Cardiac muscle cell (in vitro differentiated cells and primary cell): ENCODE data around the gene MAP2K7. TPM values are rescaled to one million over a fixed set of nuclear protein-coding genes. Genes with fewer than 3 reads are reported as not detected.
A peak's percentile ranks its signal among the peaks of the same experiment; 100 is the strongest.
"Not testable (repeated sequence)": the region's sequence is repeated elsewhere in the genome, so short reads cannot be mapped to it uniquely, and the experiment has no call there.

ENCODE experiments used
- DNase-seq, 2 donors: peaks; one replicate each; pipeline versions ENCODE4 v3.0.0 to v3.0.0-alpha.2; 2010 to 2017; ENCODE audit warnings: low read depth in 1 of 2, low spot score in 1 of 2
- H3K27ac ChIP-seq: fragments of 200-600 bp; sonication (generic); 2 replicates; pipeline ENCODE4 v1.5.1; 2016
- H3K27me3 ChIP-seq: fragments of 200-600 bp; sonication (generic); 2 replicates; pipeline ENCODE4 v1.6.0; 2016; ENCODE audit warnings: control low read depth
- H3K36me3 ChIP-seq: fragments of 200-600 bp; sonication (generic); 2 replicates; pipeline ENCODE4 v1.5.1; 2016; ENCODE audit warnings: control low read depth
- H3K4me1 ChIP-seq: fragments of 200-600 bp; sonication (generic); 2 replicates; pipeline ENCODE4 v1.8.1; 2017; ENCODE audit warnings: low read depth, mild to moderate bottlenecking, mixed run types
- H3K4me3 ChIP-seq: fragments of 200-600 bp; sonication (generic); 2 replicates; pipeline ENCODE4 v1.5.1; 2016; ENCODE audit warnings: mild to moderate bottlenecking
- H3K9me3 ChIP-seq: fragments of 200-600 bp; sonication (generic); 2 replicates; pipeline ENCODE4 v1.5.1; 2017; ENCODE audit warnings: low read depth, mild to moderate bottlenecking, control low read depth
- polyA plus RNA-seq: library from polyadenylated mRNA; unstranded; fragments of >200 nt; fragmentation: Nextera tagmentation; extraction: Ambion mirVana; gene quantifications from 2 replicates; pipeline ENCODE4 v1.2.1, GENCODE V29; 2016
- total RNA-seq: library from RNA; depleted of rRNA; stranded (reverse); fragments of >200 nt; gene quantifications from 2 replicates; pipeline ENCODE4 v1.2.3, GENCODE V29; 2016
- TF ChIP-seq, protein P1 (sequence below): IDR thresholded peaks from 2 replicates; pipeline ENCODE4 v1.5.1; 2012; ENCODE audit warnings: low read depth, mild to moderate bottlenecking, low read length

The MAP2K7 gene
- total and polyA plus RNA-seq, 2 experiments from 2014 or later: 12.4 to 24.1 TPM

DNA sequence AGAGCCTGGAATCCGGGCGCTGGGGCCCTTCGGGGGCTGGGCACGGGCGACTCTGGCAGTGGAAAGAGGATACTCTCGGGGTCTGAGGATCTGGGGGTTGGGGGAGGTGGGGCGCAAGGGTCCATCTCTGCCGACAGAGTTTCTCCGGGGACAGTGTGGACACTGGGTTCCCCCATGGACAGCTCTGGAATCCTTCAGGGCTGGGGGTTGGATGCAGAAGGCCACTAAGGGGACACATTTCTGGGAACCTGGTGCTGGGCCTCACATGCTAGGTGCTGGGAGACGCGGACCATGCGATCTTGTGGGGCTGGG lies 13.2 kb downstream of the MAP2K7 start:
- Histone ChIP-seq H3K27ac (no peak overlapping the region), H3K36me3 (peaks cover 7% of the 10 kb centered on the region), H3K4me1 (peaks cover 5% of the 10 kb centered on the region), H3K27me3 (peaks cover 51% of the 10 kb centered on the region), H3K9me3 (no peaks in the 10 kb centered on the region), H3K4me3 (peak overlapping the region; percentile 29)
- no peak for DNase-seq
- TF ChIP-seq, protein P1, sequence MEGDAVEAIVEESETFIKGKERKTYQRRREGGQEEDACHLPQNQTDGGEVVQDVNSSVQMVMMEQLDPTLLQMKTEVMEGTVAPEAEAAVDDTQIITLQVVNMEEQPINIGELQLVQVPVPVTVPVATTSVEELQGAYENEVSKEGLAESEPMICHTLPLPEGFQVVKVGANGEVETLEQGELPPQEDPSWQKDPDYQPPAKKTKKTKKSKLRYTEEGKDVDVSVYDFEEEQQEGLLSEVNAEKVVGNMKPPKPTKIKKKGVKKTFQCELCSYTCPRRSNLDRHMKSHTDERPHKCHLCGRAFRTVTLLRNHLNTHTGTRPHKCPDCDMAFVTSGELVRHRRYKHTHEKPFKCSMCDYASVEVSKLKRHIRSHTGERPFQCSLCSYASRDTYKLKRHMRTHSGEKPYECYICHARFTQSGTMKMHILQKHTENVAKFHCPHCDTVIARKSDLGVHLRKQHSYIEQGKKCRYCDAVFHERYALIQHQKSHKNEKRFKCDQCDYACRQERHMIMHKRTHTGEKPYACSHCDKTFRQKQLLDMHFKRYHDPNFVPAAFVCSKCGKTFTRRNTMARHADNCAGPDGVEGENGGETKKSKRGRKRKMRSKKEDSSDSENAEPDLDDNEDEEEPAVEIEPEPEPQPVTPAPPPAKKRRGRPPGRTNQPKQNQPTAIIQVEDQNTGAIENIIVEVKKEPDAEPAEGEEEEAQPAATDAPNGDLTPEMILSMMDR: no peak

- H3K4me3 ChIP-seq: peak overlapping the region; percentile 29
- TF ChIP-seq, protein P1: peak; percentile 67
- H3K27me3 ChIP-seq: peaks cover 51% of the 10 kb centered on the region
- peak; percentile 64 to 80 for DNase-seq
- no peak overlapping the region for H3K27ac ChIP-seq
- no peaks in the 10 kb centered on the region for H3K9me3 ChIP-seq
- peaks cover 1% of the 10 kb centered on the region for H3K36me3 ChIP-seq
- peaks cover 5% of the 10 kb centered on the region for H3K4me1 ChIP-seq
Observed at GRCh38 chr19:7917267-7918061, 13.8 kb downstream of the MAP2K7 start.

DNA sequence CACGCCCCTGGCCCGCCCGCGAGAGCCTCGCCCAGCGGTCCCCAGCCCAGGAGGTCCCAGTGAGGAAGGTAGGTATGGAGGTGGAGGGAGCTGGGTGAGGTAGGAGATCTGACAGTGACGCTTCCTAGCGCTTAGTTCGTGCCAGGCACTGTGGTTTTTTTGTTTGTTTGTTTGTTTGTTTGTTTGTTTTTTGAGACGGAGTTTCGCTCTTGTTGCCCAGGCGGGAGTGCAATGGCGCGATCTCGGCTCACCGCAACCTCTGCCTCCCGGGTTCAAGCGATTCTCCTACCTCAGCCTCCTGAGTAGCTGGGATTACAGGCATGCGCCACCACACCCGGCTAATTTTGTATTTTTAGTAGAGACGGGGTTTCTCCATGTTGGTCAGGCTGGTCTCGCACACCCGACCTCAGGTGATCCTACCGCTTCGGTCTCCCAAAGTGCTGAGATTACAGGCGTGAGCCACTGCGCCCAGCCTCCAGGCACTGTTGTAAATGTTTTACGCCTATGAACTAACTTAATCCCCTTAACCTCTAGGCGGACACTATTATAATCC lies 14.5 kb downstream of the MAP2K7 start:
- H3K4me1 ChIP-seq: not testable (repeated sequence)
- H3K4me3 ChIP-seq: peak overlapping the region; percentile 29
- H3K27me3 ChIP-seq: peaks cover 51% of the 10 kb centered on the region

DNA sequence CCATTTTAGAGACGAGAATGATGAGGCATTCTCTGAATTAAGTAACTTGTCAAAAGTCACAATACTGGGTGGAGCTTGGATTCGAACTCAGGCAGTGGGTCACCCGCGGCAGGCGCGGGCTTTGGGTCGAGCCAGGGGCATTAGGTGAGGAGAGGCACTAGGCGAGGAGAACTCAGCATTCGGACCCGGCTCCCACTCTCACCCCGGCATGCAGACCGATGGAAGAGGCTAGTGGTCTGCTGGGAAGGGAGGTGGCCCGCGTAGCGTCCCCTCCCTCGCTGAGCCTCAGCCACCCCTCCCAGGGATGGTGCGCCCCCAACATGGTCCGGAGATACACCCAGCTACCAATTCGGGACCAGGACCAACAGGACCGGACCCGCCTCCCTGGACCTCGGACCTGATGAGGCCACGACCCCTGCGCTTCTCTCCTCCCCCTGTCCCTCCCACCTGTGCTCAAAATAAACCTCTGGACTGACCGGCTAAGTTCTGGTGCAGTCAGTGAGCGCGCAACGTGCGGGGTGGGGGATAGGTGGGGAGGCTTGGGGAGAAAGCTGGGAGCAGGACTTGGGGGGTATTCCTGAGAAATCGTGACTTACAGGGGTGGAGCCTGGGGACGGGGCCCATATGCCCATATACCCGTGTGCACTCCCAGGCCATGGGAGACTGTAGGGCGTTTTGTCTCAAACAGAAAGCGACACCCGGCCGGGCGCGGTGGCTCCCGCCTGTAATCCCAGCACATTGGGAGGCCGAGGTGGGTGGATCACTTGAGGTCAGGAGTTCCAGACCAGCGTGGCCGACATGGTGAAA lies 15.1 kb downstream of the MAP2K7 start:
- DNase-seq: no peak
- TF ChIP-seq, protein P1: no peak
- Histone ChIP-seq H3K4me3 (no peak overlapping the region), H3K4me1 (peaks cover 5% of the 10 kb centered on the region), H3K36me3 (no peaks in the 10 kb centered on the region), H3K27me3 (peaks cover 50% of the 10 kb centered on the region), H3K9me3 (no peaks in the 10 kb centered on the region), H3K27ac (no peak overlapping the region)

More for the DNA sequence above, 14.5 kb downstream of the MAP2K7 start:
- H3K9me3 ChIP-seq, H3K27ac ChIP-seq, H3K36me3 ChIP-seq, DNase-seq: not testable (repeated sequence)

GRCh38 chr19:7919610-7920518 lies 16.2 kb downstream of the MAP2K7 start, which contains the start of gene SNAPC2:
TSS of gene SNAPC2 (plus strand) at chr19:7920338. CDS start at chr19:7920367, 29 bp downstream.
- H3K9me3 ChIP-seq: no peaks in the 10 kb centered on the region
- H3K36me3 ChIP-seq: no peaks in the 10 kb centered on the region
- peak; percentile 95 to 97 for DNase-seq
- H3K4me1 ChIP-seq: peaks cover 5% of the 10 kb centered on the region
- peak within 1 kb of the TSS; percentile 49 for H3K4me3 ChIP-seq
- peak within 1 kb of the TSS; percentile 73 for H3K27ac ChIP-seq
- peaks cover 39% of the 10 kb centered on the region for H3K27me3 ChIP-seq
- TF ChIP-seq, protein P1: no peak
